Measurements from ENCODE around the gene PDE4B. TPM values are rescaled to one million over a fixed set of nuclear protein-coding genes. Genes with fewer than 3 reads are reported as not detected.

PDE4B gene
- total and polyA plus RNA-seq, 10 of the 15 experiments (the other 5 are each of a cell fraction or from before 2014, with no cell fraction given) = 3.0 to 13.2 (median 5.7) TPM

GRCh38 chr1:65965112-65965996 is 172.7 kb downstream of the PDE4B start:
- 17% methylated on average over 6 of the region's 6 CpGs for WGBS (ENCODE audit: insufficient coverage, insufficient replicate concordance, low lambda C conversion rate, missing lambda C conversion rate)
- Histone ChIP-seq H2AFZ (ENCODE audit: control insufficient read depth, low read depth, low read length) (no peak overlapping the region), H3K27me3 (replicated peaks in 1 of 2; ENCODE audit: control insufficient read depth in 2 of 2, insufficient read depth in 2 of 2, low read length in 1 of 2) (no peaks in the 10 kb centered on the region; a peak in 1 of 4 replicates), H3K36me3 (ENCODE audit: control insufficient read depth in 2 of 2, insufficient read depth in 2 of 2, low read length in 1 of 2) (no peaks in the 10 kb centered on the region), H3K9ac (ENCODE audit: control insufficient read depth, insufficient read depth, low read length) (no peak overlapping the region), H4K20me1 (ENCODE audit: control insufficient read depth, insufficient read depth) (no peaks in the 10 kb centered on the region), H3K79me2 (ENCODE audit: control insufficient read depth, insufficient read depth, low read length) (no peaks in the 10 kb centered on the region), H3K4me2 (ENCODE audit: control insufficient read depth, insufficient read depth) (no peak overlapping the region), H3K27ac (ENCODE audit: control insufficient read depth, insufficient read depth) (no peak overlapping the region), H3K4me1 (ENCODE audit: control insufficient read depth, insufficient read depth, low read length) (no peaks in the 10 kb centered on the region), H3K9me3 (replicated peaks; ENCODE audit: control insufficient read depth, insufficient read depth, low read length) (no peaks in the 10 kb centered on the region), H3K4me3 (no peak overlapping the region)
- CTCF ChIA-PET = interaction anchor here (1.2 to 7.7 kb wide), 3 partner anchors 275 to 485 kb away, joined by 3 to 123 read pairs (median 14); no protein-coding TSS in a partner anchor
- FAIRE-seq = no peak
- in situ Hi-C loops (cut with MboI) (no loop called here), intact Hi-C loops (cut with micrococcal nuclease; ENCODE audit: unreplicated experiment) (loop anchor here (5.0 kb wide), 1 partner anchor 502 kb away; no protein-coding TSS in a partner anchor)
- POLR2A ChIA-PET = no interaction called here
- ATAC-seq = no peak
- SMC1A ChIA-PET (ENCODE audit: uncharacterized antibody, unreplicated experiment) = interaction anchor here (2.8 kb wide), 1 partner anchor 480 kb away, joined by 14 read pairs; no protein-coding TSS in a partner anchor
- TF ChIP-seq SMC3 (IDR thresholded peaks at IDR 0.05; ENCODE audit: borderline replicate concordance, low read length) = no peak
- TF ChIP-seq CBX3 (IDR thresholded peaks at IDR 0.05; ENCODE audit: borderline replicate concordance, low read depth) = no peak
- no peak for TF ChIP-seq ZBTB11 (CRISPR knock-in tag; IDR thresholded peaks at IDR 0.05)
- no peak for TF ChIP-seq EED (IDR thresholded peaks at IDR 0.05; ENCODE audit: low read depth)
- no peak for TF ChIP-seq MEF2A (IDR thresholded peaks at IDR 0.05; ENCODE audit: insufficient read depth, low read depth, low read length)
- no peak for TF ChIP-seq EP300 (IDR thresholded peaks at IDR 0.05; ENCODE audit: borderline replicate concordance in 1 of 2, control insufficient read depth in 1 of 2, low read depth in 2 of 2, low read length in 2 of 2)
- no peak for TF ChIP-seq NR2C1 (IDR thresholded peaks at IDR 0.05)
- no peak for TF ChIP-seq PAX8 (IDR thresholded peaks at IDR 0.05)
- no peak for TF ChIP-seq PKNOX1 (IDR thresholded peaks at IDR 0.05)
- no peak for TF ChIP-seq SREBF1 (IDR thresholded peaks at IDR 0.05; ENCODE audit: low read length)
- no peak for TF ChIP-seq NR2F1 (conservative IDR thresholded peaks at IDR 0.05)
- no peak for TF ChIP-seq ZSCAN29 (IDR thresholded peaks at IDR 0.05)
- no peak for TF ChIP-seq RELB (IDR thresholded peaks at IDR 0.05; ENCODE audit: low read depth)
- no peak for DNase-seq (ENCODE audit: low read depth, low spot score)
- RAD21 ChIA-PET (ENCODE audit: unreplicated experiment) = no interaction called here
- BruUV-seq (replicated peaks) = no TSS peak

Data from GM12878 (cell line).